ENCODE data around the gene SCGN.

SCGN gene

DNA sequence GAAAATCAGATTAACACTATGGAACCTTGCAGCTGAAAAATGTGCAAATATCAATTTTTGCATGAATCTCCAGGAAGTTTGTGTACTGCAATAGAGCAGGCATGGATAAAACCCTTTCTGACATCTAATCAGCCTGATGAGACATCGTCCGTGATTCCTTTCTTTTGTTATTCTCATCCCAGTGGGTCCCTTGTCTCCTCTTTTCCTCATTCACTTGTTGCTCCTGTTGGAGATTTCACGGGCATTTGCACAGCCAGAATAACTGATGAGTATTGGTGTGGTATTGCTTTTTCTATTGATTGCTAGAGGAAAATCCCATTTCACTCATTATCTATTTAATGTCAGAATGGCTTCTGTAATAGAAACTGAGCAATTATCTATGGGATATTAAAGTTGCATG, 39.9 kb downstream of the SCGN start:
- DNase-seq = no peak

DNA sequence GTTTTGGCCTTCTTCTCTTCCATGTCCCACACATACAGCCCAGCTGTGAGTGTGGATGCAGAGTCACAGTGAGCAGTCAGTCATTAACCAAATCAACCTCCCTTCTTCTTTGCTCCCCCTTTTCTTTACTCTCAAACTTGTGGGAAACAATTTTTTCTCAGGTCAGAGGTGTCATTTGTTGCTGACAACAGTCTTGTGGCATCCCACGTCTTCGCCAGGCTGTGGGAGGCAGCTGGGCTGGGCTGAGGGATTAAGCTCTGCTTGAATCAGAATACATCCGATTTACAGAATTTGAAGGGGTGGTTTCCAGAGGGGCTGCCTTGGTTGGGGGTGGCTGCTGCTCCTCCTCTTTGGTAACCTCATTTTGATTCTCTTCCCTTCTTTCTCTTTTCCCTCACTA, 40.5 kb downstream of the SCGN start:
- DNase-seq = no peak

DNA sequence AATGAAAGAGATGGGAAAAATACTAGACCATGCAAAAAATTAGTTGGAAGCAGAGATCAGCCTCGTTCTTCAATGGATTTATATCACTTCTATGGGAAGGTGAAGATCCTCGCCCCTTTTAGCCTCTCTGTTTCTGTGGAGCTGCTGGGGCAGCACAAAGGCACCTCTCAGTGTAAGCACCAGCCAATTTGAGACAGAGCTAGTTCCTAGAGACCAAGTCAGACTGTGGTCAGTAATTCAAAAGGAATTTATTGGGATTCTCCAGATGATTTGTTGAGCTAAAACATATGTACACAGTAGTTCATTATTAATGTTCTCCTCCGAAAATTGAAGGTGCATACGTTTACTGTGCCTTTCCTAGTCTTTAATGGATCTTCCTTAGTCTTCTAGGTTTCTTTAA, 42.4 kb downstream of the SCGN start:
- no peak for DNase-seq

DNA sequence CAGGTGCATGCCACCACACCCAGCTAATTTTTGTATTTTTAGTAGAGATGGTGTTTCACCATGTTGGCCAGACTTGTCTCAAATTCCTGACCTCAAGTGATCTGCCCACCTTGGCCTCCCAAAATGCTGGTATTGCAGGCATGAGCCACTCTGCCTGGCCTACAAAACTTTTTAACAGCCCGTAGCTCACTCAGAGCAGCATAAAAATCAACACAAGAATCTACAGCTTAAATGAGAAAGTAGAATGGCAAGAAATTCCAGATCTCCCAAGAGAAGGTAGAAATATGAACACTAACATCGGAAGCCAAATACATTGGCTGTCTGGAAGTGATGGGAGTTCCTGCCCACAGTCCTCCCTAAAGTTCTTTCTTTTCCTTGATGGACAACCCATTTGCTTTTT, 43.7 kb downstream of the SCGN start:
- no peak for DNase-seq

DNA sequence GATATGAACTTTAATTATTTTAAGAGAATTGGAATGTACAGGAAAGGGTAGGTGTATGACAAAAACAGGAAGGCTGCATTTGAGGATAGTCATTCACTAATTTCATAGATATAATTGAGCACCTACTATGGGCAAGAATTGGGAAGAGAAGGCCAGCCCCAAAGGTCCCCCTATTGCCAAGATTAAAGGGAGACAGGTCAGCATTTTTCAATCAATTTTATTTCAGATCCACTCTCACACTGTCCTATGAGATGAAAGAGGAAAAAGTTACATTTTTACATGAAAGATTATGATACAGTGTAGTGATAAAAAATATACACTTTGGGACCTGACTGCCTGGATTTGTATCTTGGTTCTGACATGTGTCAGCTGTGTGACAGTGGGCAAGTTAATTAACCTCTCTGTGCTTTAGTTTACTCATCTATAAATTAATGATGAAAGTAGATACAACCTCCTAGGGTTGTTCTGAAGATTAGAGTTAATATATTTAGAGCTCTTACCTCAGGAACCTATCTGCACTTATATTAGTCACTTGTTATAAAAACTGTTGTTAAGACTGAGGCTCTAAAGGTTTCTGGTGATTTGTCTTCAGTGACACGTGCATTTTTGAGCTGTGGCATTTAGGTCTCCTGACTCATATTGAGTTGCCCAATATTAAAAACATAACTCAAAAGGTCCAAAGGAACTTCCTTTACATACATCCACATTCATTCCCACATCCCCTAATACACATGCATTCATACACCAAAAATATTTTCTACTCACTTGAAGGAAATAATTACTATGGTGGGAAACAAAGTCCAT, 45.7 kb downstream of the SCGN start:
- no peak for DNase-seq

DNA sequence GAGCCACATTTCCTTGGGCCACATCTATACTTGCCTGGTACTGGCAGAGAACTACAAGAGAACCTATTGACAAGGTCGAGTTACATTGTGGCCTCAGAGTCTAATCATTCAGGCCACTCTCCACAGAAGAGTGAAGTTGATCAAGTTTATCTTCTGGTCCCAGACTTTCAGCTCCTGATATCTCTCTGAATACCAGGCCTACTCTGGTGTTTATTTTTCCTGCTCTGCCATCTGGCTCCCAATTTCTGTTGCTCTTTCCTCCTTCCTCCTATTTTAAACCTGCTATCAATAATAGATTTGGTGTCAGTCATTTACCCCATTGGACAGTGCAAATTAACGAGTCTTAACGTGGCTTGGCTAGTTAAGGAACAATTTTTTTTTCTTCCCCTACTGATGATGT, 46.6 kb downstream of the SCGN start:
- DNase-seq = no peak

DNA sequence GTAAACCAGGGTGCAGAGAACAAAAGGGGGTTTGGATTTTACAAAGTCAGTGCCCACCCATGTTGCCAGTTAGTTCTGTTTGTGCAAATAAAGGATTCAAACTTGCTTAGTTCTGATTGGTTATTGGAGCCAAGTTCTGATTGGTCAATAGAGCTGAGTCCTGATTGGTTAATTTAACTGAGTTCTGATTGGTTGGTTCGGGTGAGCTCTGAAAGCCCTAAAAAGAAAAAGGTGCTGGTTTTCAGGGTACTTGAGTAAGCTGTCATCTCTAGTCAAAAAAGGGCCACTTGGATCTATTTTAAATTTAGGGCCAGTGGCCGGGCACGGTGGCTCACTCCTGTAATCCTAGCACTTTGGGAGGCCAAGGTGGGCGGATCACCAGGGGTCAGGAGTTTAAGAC, 47.6 kb downstream of the SCGN start:
- no peak for DNase-seq

DNA sequence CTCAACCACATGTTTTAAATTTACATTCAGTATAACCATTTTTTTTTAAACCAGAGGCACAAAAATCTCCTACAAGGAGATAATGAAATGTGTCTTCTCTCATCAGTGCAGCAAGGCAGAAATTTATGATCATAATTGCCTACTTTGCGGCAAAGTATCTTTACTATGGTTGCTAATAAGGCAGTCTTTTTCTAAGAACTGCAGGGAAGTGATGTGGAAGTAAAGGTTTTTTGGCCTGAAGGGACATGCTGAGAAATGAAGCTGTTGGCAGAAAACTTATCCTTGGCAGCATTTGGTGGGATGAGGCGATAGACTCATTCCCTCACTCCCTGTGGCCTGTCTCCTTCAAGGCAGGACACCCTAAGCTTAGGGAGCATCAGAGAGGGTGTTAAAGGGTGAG, 48.7 kb downstream of the SCGN start:
- DNase-seq = no peak

DNA sequence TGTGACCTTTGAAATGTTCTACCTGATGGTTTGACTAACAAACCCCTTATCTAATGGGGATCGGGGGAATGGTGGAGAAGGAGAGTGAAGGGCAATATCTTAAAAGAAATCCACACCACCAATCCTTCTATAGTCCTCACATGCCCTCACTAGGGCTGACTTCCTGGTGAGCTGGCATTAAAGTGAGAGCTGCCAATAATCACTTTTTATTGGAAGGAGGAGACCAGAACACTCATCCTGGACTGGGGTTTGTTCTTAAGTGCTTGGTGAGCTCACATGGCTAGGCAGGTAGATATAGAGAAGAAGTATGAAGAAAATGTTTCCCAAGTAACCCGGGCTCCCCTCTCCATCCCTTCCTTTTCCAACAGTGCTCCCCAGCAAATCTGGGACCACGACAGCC, 49.8 kb downstream of the SCGN start:
- no peak for DNase-seq

DNA sequence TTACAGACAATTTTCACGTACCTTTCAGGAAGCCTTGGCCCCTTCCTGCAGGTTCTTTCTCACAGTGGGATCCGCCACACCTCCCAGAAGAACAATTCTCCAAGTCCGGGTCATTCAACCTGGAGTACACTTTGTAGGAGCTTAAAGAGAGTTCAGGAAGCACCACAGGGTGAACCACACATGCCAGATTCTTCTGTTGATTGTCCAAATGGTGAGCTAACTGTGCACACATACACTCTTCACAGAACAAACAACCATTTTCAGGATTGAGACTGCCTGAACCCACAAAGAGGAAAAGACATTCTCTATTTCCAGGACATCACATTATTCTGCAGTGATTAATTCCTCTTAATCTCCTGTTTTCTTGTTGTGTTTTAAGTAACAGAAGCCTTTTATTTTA, 51.0 kb downstream of the SCGN start:
- no peak for DNase-seq

DNA sequence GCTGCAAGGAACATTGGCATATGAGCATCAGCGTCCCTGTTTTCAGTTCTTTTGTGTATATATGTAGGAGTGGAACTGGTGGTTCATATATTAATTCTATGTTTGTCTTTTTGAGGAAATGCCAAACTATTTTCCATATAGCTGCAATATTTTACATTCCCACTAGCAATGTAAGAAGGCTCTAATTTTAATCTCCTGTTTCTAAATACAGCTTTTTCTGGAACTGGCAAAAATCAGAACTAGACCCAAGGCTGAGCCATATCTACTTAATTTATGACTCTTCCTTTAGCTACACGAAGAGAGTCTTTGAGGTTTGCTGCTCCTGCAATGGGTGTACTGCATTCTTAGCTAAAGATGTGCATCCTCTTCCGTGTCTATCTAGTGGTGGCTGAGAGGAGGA, 52.0 kb downstream of the SCGN start:
- no peak for DNase-seq

DNA sequence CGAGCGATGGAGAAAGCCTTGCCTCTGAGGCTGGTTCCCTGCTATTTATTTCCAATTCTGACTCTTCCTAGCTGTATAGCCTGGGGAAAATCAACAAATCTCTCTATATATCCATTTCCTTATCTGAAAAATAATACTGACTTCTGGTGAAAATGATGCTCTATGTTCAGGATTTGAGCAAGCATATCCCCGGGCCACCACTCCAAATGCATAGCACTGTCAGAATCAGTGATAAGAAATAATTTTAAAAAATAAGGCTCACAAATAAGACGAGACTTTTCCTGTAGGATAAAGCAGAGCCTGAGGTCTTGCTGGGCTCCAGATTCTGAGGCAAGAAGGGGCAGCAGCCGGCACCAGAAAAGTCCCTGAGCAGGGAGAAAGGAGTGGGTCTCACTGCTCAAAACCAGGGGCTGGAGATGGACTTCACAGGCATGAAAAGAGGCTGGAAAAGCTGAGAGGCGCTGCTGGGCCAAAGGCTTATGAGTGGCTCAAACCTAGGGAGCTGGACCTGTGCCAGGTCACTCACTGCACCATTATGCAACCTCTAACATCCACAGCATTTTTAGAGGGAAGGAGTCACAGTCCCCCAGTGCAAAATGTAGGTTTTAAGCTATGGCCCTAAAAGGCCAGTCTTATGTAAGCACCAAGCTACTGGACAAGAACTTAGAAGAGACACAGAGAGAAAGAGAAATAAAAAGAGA, 54.4 kb downstream of the SCGN start:
- peak; percentile 31 for DNase-seq

DNA sequence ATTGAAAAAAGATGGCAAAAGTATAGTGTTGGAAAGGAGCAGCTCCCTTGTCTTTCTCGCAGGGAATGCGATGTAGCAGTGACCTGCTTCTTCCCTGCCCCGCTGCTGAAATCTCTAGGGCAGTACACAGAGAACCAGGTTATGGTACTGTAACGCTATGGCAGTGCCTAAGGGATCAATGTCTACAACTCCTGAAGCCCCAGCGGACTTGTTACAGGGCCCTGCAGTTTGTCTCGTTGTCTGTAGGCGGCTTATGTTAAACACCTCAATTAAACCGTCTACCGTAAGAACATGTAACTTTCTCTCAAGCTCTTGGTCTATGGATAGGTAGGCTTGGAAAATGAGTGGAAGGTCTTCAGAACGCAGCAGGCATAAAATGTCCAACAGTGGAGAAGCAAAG, 57.7 kb downstream of the SCGN start:
- no peak for DNase-seq

DNA sequence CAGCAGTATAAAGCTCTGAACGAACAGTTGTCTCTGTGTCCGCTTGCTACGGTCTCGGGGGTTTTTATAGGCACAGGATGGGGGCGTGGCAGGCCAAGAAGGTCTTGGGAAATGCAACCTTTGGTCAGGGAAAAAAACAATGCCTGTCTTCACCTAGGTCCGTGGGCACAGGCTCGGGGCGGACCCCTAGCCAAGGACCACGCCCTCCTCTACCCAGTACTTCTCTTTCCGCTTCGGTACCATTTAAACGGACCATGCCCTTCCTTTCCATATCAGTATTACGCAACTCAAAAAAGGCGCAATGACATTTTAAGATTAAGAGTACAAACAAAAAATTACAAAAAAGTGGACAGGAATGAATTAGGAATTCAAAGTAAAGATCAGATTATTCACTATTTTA, 58.3 kb downstream of the SCGN start:
- no peak for DNase-seq

DNA sequence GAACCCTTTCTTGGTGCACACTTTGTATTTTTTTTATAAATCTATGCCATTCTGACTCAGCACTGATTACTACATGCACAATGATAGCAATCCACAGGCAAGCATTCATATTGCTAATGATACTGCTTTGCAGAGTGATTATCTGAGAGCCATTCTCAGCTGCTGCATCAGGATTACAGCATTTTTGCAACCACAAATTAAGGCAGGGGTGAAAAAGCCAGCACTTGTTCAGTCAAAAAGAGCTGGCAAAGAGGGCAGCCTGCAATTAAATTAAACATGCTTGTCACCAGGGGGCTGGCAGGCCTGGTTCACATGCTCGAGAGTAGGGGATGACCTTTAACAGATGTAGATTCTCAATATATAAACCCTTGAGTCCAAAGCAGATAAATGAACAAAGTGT, 61.8 kb downstream of the SCGN start:
- DNase-seq = no peak

DNA sequence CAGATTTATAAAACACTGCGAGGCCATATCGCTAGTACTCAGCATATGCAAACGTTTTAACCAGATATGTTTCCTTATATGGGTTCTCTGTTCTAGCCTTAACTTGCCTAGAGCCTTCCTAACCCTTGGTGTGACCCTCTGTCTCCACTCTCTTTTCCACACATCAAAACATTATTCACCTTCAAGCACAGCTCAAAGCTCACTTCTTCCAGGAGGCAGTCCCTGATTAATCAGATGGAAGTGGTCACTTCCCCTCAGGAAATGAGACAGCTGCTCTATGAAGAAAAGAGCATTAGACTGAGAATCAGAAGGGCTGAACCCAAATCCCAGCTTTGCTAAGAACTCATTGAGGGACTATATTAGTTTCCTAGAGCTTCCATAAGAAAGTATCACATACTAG, 62.8 kb downstream of the SCGN start:
- DNase-seq = no peak

DNA sequence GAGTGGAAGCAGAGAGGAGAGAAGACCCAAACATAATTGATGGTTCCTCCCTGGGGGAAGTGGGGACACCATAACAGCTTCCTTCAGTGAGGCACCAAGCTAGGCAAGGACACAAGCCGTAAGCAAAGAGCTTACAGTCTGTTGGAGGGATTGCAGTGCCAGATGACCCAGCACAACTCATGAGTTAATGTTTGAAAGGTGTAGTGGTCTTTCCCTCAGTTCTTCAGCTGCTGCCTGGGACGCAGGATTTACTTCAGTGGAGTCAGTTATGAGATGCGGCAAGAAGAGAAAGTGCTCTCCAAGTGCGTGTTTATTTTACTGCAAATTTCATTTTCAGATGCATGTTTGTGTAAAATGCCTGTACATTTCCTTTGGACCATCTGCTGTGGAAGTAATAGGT, 63.8 kb downstream of the SCGN start:
- no peak for DNase-seq

DNA sequence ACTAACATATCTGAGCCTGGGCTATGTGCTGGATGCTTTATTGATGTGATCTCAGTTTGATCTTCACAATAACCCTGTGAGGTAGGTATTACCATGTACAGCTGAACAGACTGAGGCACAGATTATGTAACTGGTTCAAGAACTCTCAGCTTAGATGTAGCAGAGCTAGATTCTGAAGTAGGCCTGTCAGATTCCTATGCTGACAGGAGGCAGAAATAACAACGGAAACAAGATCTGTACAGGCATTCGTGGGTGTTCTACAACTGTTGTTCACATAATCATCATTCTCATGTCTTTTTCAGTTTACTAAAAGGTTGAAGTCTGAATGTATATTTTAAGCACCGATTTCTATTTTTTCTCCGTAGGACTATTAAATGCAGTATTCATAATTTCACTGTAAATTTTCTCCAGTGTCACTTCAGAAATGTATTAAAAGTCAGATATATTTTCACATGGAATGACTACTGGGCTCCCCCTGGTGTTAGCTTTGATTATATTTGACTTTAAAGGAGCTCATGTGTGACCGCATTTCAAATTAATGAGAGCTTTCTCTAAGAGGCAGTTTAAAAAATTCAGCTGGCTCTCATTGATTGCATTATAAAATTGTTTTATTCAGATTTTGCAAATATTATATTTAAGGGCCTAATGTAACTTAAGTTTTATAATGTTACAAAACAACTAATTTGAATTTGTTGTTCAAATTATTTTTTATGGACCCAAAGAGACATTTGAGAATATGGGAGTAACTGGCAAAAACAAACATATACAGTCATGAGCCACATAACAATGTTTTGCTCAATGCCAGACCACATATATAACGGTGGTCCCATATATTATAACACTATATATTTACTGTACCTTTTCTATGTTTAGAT, 66.1 kb downstream of the SCGN start:
- DNase-seq = peak; percentile 42

DNA sequence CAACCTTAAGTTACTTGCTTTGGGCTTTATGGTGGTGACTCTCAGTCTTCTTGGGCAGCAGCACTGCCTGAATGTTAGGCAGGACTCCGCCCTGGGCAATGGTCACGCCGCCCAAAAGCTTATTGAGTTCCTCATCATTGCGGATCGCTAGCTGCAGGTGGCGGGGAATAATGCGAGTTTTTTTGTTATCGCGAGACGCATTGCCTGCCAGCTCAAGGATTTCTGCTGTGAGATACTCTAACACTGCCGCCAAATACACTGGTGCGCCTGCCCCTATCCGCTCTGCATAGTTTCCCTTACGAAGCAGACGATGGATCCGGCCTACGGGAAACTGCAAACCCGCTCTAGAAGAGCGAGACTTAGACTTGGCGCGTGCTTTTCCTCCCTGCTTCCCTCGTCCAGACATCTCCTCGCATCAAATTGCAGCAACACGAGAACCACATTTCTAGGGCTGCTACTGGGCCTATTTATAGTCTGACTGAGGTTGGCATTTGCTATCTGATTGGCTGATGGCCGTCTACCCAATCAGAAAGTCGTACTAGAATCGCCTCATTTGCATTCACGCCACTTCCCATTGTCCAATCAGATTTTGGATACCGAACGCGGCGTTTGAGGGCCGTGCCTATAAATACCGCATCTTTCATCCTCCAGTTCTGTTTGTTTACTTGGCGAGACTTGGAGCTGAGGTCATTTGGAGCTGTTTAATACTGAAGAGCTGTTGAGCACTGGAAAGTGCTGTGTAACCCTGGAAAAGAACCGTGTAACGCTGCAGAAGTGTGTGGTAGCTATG, 74.3 kb downstream of the SCGN start:
- DNase-seq = no peak

DNA sequence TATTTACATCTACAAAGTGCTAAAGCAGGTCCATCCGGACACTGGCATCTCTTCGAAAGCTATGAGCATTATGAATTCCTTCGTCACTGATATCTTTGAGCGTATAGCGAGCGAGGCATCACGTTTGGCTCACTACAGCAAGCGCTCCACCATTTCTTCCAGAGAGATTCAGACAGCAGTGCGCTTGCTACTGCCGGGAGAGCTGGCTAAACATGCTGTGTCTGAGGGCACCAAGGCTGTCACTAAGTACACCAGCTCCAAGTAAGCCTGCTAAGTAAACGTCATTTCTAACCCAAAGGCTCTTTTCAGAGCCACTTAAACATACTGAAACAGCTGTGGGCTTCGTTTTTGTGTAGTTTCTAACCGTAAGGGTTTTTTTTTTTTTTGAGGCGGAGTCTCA, 75.0 kb downstream of the SCGN start:
- no peak for DNase-seq

DNA sequence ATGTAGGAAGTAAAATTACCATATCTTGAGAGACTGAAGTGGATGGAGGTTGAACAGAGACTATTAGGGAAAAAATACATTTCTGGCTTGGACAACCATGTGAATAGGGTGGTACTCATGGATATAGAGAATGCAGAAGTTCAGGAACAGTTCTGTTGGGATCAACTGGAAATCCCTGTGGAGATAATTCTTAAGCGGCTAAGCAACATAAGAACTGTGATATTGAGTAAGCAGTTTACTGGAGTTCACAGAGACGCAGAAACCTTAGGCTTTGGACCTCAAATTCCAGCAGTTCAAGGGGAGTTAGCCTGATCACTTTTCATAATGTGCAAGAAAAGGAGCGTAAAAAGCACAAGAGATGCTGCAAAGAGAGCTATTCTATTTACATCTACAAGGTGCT, 78.9 kb downstream of the SCGN start:
- DNase-seq = no peak

DNA sequence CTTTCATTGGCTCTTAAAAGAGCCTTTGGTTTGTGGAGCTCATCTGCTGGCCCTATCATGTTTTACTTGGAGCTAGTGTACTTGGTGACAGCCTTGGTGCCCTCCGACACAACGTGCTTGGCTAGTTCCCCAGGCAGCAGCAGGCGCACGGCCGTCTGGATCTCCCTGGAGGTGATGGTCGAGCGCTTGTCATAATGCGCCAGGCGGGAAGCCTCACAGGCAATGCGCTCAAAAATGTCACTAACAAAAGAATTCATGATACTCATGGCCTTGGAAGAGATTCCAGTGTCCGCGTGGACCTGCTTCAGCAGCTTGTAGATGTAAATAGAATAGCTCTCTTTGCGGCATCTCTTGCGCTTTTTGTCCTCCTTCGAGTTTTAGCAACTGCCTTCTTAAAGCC, 79.7 kb downstream of the SCGN start:
- DNase-seq = no peak
